HCT116 (cell line): ENCODE measurements around the gene SDSL. TPM values are rescaled to one million over a fixed set of nuclear protein-coding genes. Genes with fewer than 3 reads are reported as not detected.

Experiments
- ATAC-seq: fragments of 200-7000 bp; cut with Tn5 transposase; 2 replicates; pipeline ENCODE4 v1.9.1; 2020; ENCODE audit warnings: mild to moderate bottlenecking, moderate library complexity
- BruUV-seq: library from RNA; stranded (reverse); fragments of 400-500 nt; replicated peaks from 2 replicates; lab custom pipeline; 2021; lab: Mats Ljungman, UMichigan
- CTCF ChIA-PET: fragments of 300-600 bp; sonication (Branson Sonifier 250); formaldehyde crosslinking; loops from one replicate; lab custom pipeline; 2021; ENCODE audit warnings: antibody characterized with exemption; lab: Charles Lee
- POLR2A ChIA-PET: fragments of 300-600, 350-600 bp; sonication (Branson Sonifier 250); formaldehyde crosslinking; loops from one replicate; lab custom pipeline; 2021; ENCODE audit warnings: antibody characterized with exemption; lab: Charles Lee
- RAD21 ChIA-PET, 2 experiments: fragments of 300-600 bp; sonication (Branson Sonifier 250); formaldehyde crosslinking; loops; one replicate each; lab custom pipeline; 2023; ENCODE audit warnings: low total read pairs in 2 of 2; ENCODE audit not compliant: uncharacterized antibody in 2 of 2, unreplicated experiment in 2 of 2, low non-redundant PET in 1 of 2; lab: Charles Lee
- DNase-seq: peaks from one replicate; pipeline ENCODE4 v3.0.0-alpha.2; 2010; ENCODE audit warnings: low read depth, low spot score
- H2AFZ ChIP-seq: fragments of 200-600 bp; shearing (Covaris generic), sonication (generic); 2 replicates; pipeline ENCODE4 v1.6.1; 2017; ENCODE audit warnings: low read depth, mixed run types, mixed read lengths, antibody characterized with exemption, low read length; ENCODE audit not compliant: poor library complexity, severe bottlenecking
- H3K27ac ChIP-seq: 2 replicates; pipeline ENCODE4 v1.5.1; 2012; ENCODE audit warnings: low read depth, low read length
- H3K27me3 ChIP-seq: fragments of 200-600 bp; sonication (generic); 2 replicates; pipeline ENCODE4 v1.6.1; 2016; ENCODE audit warnings: mixed run types, low read length, mixed read lengths; ENCODE audit not compliant: insufficient read depth
- H3K36me3 ChIP-seq, 2 experiments: fragments of 200-500 bp in 1 of 2; fragments of 200-600 bp in 1 of 2; sonication (Bioruptor generic) in 1 of 2; sonication (generic) in 1 of 2; 2 replicates each; pipeline versions ENCODE4 v1.5.1 to v1.6.1; 2014 to 2016; ENCODE audit warnings: low read length in 2 of 2, inconsistent platforms in 1 of 2, mixed read lengths in 1 of 2, mixed run types in 1 of 2; ENCODE audit not compliant: insufficient read depth in 2 of 2, control insufficient read depth in 1 of 2
- H3K4me1 ChIP-seq, 2 experiments: fragments of 200-600 bp in 1 of 2; sonication (generic) in 1 of 2; 2 replicates each; pipeline versions ENCODE4 v1.5.1 to v1.6.1; 2012 to 2017; ENCODE audit warnings: low read length in 2 of 2, inconsistent platforms in 1 of 2, mild to moderate bottlenecking in 1 of 2, mixed read lengths in 1 of 2, mixed run types in 1 of 2, moderate library complexity in 1 of 2; ENCODE audit not compliant: insufficient read depth in 2 of 2, control insufficient read depth in 1 of 2
- H3K4me2 ChIP-seq: fragments of 200-600 bp; sonication (generic); 2 replicates; pipeline ENCODE4 v1.6.1; 2017; ENCODE audit warnings: mixed run types, low read length, mixed read lengths
- H3K4me3 ChIP-seq, 2 experiments: fragments of 200-600 bp in 1 of 2; sonication (generic) in 1 of 2; replicated peaks in 1 of 2; 2 replicates each; pipeline ENCODE4 v1.5.1; 2011 to 2016; ENCODE audit warnings: low read length in 2 of 2, control low read depth in 1 of 2, low read depth in 1 of 2, mild to moderate bottlenecking in 1 of 2, mixed read lengths in 1 of 2, mixed run types in 1 of 2
- H3K79me2 ChIP-seq: fragments of 200-600 bp; sonication (generic); 2 replicates; pipeline ENCODE4 v1.6.1; 2017; ENCODE audit warnings: mild to moderate bottlenecking, mixed run types, low read length, moderate library complexity, mixed read lengths; ENCODE audit not compliant: insufficient read depth
- H3K9ac ChIP-seq: fragments of 200-600 bp; sonication (generic); 2 replicates; pipeline ENCODE4 v1.6.1; 2016; ENCODE audit warnings: low read length, mixed read lengths
- H3K9me2 ChIP-seq: fragments of 200-600 bp; sonication (generic), shearing (Covaris generic); 2 replicates; pipeline ENCODE4 v1.6.1; 2017; ENCODE audit warnings: mixed run types, mild to moderate bottlenecking, moderate library complexity; ENCODE audit not compliant: insufficient read depth
- H3K9me3 ChIP-seq, 2 experiments: fragments of 200-500 bp in 1 of 2; fragments of 200-600 bp in 1 of 2; sonication (Bioruptor generic) in 1 of 2; sonication (generic) in 1 of 2; 2 replicates each; pipeline ENCODE4 v1.6.1; 2014 to 2017; ENCODE audit warnings: low read length in 2 of 2, mixed read lengths in 2 of 2, inconsistent platforms in 1 of 2, low read depth in 1 of 2, mild to moderate bottlenecking in 1 of 2, mixed run types in 1 of 2, moderate library complexity in 1 of 2; ENCODE audit not compliant: control insufficient read depth in 1 of 2, insufficient read depth in 1 of 2
- H4K20me1 ChIP-seq: fragments of 200-600 bp; sonication (generic), shearing (Covaris generic); 2 replicates; pipeline ENCODE4 v1.6.1; 2017; ENCODE audit warnings: mixed run types, mild to moderate bottlenecking, moderate library complexity; ENCODE audit not compliant: insufficient read depth
- EZH2 ChIP-seq: fragments of 200-600 bp; sonication (generic); IDR thresholded peaks from 2 replicates; pipeline ENCODE4 v1.6.1; 2017; ENCODE audit warnings: antibody characterized with exemption, mixed run types
- RAD21 ChIP-seq: IDR thresholded peaks from 2 replicates; pipeline ENCODE4 v1.6.1; 2012; ENCODE audit warnings: low read depth, mild to moderate bottlenecking
- SP1 ChIP-seq: IDR thresholded peaks from 2 replicates; pipeline ENCODE4 v1.6.1; 2012; ENCODE audit warnings: low read depth
- TCF7L2 ChIP-seq: IDR thresholded peaks from 2 replicates; pipeline ENCODE4 v1.7.0; 2011; ENCODE audit warnings: borderline replicate concordance, inconsistent platforms; ENCODE audit not compliant: insufficient read depth, insufficient read length; ENCODE audit errors: extremely low read depth
- ZNF274 ChIP-seq: fragments of 200-500 bp; sonication (Bioruptor generic); IDR thresholded peaks from 2 replicates; pipeline ENCODE4 v1.6.1; 2014; ENCODE audit warnings: mild to moderate bottlenecking, low read depth, low read length, inconsistent platforms
- intact Hi-C: fragments of 100-400 bp; cut with micrococcal nuclease; formaldehyde crosslinking; loops from 2 replicates; pipeline ENCODE4 v1.10.0; 2022
- total RNA-seq: library from RNA; stranded (reverse); gene quantifications from one replicate; pipeline ENCODE4 v1.2.1, GENCODE V29; 2021; ENCODE audit not compliant: unreplicated experiment
- TF ChIP-seq, protein P1 (sequence below): IDR thresholded peaks from 2 replicates; pipeline ENCODE4 v1.6.1; 2012; ENCODE audit warnings: low read depth
- TF ChIP-seq, protein P2 (sequence below): IDR thresholded peaks from 2 replicates; pipeline ENCODE4 v1.6.1; 2012
- TF ChIP-seq, protein P3 (sequence below): IDR thresholded peaks from 2 replicates; pipeline ENCODE4 v1.6.1; 2012

The SDSL gene
- total RNA-seq, 1 experiment from 2014 or later, result 19.1 TPM

DNA sequence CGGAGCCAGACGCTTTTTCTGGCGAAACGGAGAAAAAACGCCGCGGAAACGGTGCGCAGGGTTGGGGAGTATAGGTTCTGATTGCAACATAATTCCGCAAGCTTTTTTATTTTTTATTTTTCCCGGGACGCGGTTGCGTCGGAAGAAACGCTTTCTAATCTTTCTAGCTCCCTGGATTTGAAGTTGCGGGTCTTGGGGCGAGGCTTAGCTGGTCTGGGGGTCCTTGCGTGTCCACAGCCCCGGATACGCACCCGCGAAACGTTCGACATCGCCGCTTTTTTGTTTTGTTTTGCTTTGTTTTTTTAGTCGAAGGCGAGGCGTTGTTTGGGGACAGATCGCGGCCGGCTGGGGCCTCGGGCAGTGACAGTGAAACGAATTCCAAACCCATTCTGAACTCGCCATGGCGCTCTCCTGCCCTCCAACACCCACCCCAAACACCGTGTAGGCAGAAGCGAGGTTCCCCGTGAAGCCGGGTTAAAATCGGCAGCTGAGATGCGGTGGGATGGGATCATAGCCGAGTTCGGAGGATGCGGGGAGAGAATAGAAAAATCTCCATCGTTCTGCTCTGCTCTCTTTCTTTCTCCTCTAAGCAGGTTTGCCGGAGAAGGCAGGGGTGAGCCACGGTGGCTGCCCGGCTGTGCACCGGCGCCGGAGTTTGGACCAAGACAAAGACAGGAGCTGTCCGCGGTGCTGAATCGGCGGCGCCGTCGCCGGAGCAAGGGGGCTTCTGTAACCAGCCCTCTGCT lies 57.6 kb downstream of the SDSL start:
- ChIA-PET RAD21 (no interaction called here), CTCF (interaction anchor here (1.1 kb wide), 1 partner anchor 18 kb away, joined by 3 read pairs; no protein-coding TSS in a partner anchor), POLR2A (no interaction called here)
- no peak for DNase-seq
- Histone ChIP-seq H4K20me1 (no peaks in the 10 kb centered on the region), H3K4me2 (no peak overlapping the region), H2AFZ (no peak overlapping the region), H3K9me3 (no peaks in the 10 kb centered on the region), H3K27ac (no peak overlapping the region), H3K27me3 (peaks cover 36% of the 10 kb centered on the region), H3K36me3 (no peaks in the 10 kb centered on the region), H3K4me3 (no peak overlapping the region), H3K9ac (no peak overlapping the region), H3K4me1 (no peaks in the 10 kb centered on the region), H3K79me2 (no peaks in the 10 kb centered on the region), H3K9me2 (no peaks in the 10 kb centered on the region)
- no peak for ATAC-seq
- intact Hi-C loops, result no loop called here
- TF ChIP-seq, protein P1, sequence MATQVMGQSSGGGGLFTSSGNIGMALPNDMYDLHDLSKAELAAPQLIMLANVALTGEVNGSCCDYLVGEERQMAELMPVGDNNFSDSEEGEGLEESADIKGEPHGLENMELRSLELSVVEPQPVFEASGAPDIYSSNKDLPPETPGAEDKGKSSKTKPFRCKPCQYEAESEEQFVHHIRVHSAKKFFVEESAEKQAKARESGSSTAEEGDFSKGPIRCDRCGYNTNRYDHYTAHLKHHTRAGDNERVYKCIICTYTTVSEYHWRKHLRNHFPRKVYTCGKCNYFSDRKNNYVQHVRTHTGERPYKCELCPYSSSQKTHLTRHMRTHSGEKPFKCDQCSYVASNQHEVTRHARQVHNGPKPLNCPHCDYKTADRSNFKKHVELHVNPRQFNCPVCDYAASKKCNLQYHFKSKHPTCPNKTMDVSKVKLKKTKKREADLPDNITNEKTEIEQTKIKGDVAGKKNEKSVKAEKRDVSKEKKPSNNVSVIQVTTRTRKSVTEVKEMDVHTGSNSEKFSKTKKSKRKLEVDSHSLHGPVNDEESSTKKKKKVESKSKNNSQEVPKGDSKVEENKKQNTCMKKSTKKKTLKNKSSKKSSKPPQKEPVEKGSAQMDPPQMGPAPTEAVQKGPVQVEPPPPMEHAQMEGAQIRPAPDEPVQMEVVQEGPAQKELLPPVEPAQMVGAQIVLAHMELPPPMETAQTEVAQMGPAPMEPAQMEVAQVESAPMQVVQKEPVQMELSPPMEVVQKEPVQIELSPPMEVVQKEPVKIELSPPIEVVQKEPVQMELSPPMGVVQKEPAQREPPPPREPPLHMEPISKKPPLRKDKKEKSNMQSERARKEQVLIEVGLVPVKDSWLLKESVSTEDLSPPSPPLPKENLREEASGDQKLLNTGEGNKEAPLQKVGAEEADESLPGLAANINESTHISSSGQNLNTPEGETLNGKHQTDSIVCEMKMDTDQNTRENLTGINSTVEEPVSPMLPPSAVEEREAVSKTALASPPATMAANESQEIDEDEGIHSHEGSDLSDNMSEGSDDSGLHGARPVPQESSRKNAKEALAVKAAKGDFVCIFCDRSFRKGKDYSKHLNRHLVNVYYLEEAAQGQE, result peak; percentile 67
- TF ChIP-seq, protein P2, sequence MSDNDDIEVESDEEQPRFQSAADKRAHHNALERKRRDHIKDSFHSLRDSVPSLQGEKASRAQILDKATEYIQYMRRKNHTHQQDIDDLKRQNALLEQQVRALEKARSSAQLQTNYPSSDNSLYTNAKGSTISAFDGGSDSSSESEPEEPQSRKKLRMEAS, result no peak
- TF ChIP-seq TCF7L2, result peak; percentile 34
- TF ChIP-seq EZH2, result no peak
- TF ChIP-seq ZNF274, result no peak
- TF ChIP-seq, protein P3, sequence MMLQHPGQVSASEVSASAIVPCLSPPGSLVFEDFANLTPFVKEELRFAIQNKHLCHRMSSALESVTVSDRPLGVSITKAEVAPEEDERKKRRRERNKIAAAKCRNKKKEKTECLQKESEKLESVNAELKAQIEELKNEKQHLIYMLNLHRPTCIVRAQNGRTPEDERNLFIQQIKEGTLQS, result no peak
- TF ChIP-seq RAD21, result no peak
- TF ChIP-seq SP1, result no peak
- no TSS peak for BruUV-seq
